H1 (cell line): ENCODE measurements around the gene SMR3A. TPM values are rescaled to one million over a fixed set of nuclear protein-coding genes. Genes with fewer than 3 reads are reported as not detected.

Source experiments
- CTCF ChIA-PET: fragments of 300-600 bp; sonication (Branson Sonifier 250); formaldehyde crosslinking; loops from one replicate; lab custom pipeline; 2021; ENCODE audit not compliant: partially characterized antibody; lab: Charles Lee
- POLR2A ChIA-PET: fragments of 300-600 bp; sonication (Branson Sonifier 250); formaldehyde crosslinking; loops from one replicate; lab custom pipeline; 2021; ENCODE audit warnings: inconsistent platforms; ENCODE audit not compliant: partially characterized antibody; lab: Charles Lee
- DNase-seq, 2 experiments: peaks; one replicate each; pipeline versions ENCODE4 v3.0.0 to v3.0.0-alpha.2; 2010 to 2022; ENCODE audit warnings: low spot score in 2 of 2, low read depth in 1 of 2, mixed read lengths in 1 of 2
- FAIRE-seq: peaks from 2 replicates; lab custom pipeline; 2011; peaks lifted over from hg19 to GRCh38; lab: Jason Lieb, UNC
- H2AFZ ChIP-seq: 2 replicates; pipeline ENCODE4 v1.8.1; 2012; ENCODE audit warnings: low read length, inconsistent platforms
- H2AK5ac ChIP-seq: 2 replicates; pipeline ENCODE4 v1.6.1; 2013; ENCODE audit warnings: low read depth, low read length
- H2BK120ac ChIP-seq: replicated peaks from 2 replicates; pipeline ENCODE3; 2013; ENCODE audit warnings: low read depth, low read length, inconsistent platforms
- H2BK12ac ChIP-seq: 2 replicates; pipeline ENCODE4 v1.6.1; 2013; ENCODE audit warnings: low read depth, low read length
- H2BK15ac ChIP-seq: 2 replicates; pipeline ENCODE4 v1.6.1; 2013; ENCODE audit warnings: low read length
- H2BK20ac ChIP-seq: 2 replicates; pipeline ENCODE4 v1.6.1; 2013; ENCODE audit warnings: low read length
- H2BK5ac ChIP-seq: 2 replicates; pipeline ENCODE4 v1.6.1; 2013; ENCODE audit warnings: low read depth, low read length
- H3K14ac ChIP-seq: 2 replicates; pipeline ENCODE4 v1.6.1; 2013; ENCODE audit warnings: inconsistent platforms; ENCODE audit not compliant: insufficient read length
- H3K18ac ChIP-seq: 2 replicates; pipeline ENCODE4 v1.6.1; 2013; ENCODE audit warnings: low read length; ENCODE audit errors: extremely low read depth
- H3K23ac ChIP-seq: 2 replicates; pipeline ENCODE4 v1.6.1; 2013; ENCODE audit warnings: inconsistent platforms; ENCODE audit not compliant: insufficient read length
- H3K23me2 ChIP-seq: 2 replicates; pipeline ENCODE4 v1.6.1; 2013; ENCODE audit warnings: low read depth, low read length
- H3K27ac ChIP-seq: 2 replicates; pipeline ENCODE4 v1.6.1; 2011; ENCODE audit warnings: low read depth, low read length, inconsistent platforms
- H3K27me3 ChIP-seq, 4 experiments: replicated peaks in 1 of 4; 1 replicate in 1 of 4; 2 replicates in 3 of 4; pipeline versions ENCODE4 v1.6.1 to v1.8.1; 2011 to 2013; ENCODE audit warnings: low read length in 3 of 4, mild to moderate bottlenecking in 3 of 4, inconsistent platforms in 2 of 4, mixed read lengths in 2 of 4, moderate library complexity in 1 of 4; ENCODE audit not compliant: control insufficient read depth in 3 of 4, insufficient read depth in 3 of 4; ENCODE audit errors: extremely low read depth in 1 of 4
- H3K36me3 ChIP-seq, 4 experiments: 2 replicates each; pipeline versions ENCODE4 v1.6.1 to v1.8.1; 2011 to 2013; ENCODE audit warnings: mild to moderate bottlenecking in 4 of 4, low read length in 3 of 4, moderate library complexity in 2 of 4, control low read depth in 1 of 4, inconsistent platforms in 1 of 4; ENCODE audit not compliant: insufficient read depth in 4 of 4, control insufficient read depth in 2 of 4
- H3K4ac ChIP-seq: replicated peaks from 2 replicates; pipeline ENCODE3; 2013; ENCODE audit warnings: low read length, low read depth, mixed read lengths, inconsistent platforms; ENCODE audit not compliant: insufficient read length
- H3K4me1 ChIP-seq, 4 experiments: replicated peaks in 1 of 4; 1 replicate in 1 of 4; 2 replicates in 3 of 4; pipeline versions ENCODE4 v1.6.1 to v1.8.1; 2011 to 2013; ENCODE audit warnings: low read length in 3 of 4, inconsistent platforms in 2 of 4, mixed read lengths in 1 of 4; ENCODE audit not compliant: insufficient read depth in 4 of 4, control insufficient read depth in 3 of 4
- H3K4me2 ChIP-seq, 2 experiments: 2 replicates each; pipeline versions ENCODE4 v1.6.1 to v1.8.1; 2011 to 2013; ENCODE audit warnings: low read depth in 2 of 2, low read length in 2 of 2, control low read depth in 1 of 2, inconsistent platforms in 1 of 2, mild to moderate bottlenecking in 1 of 2; ENCODE audit not compliant: insufficient read depth in 1 of 2
- H3K4me3 ChIP-seq, 4 experiments: fragments of 200-600, 300-600 bp in 1 of 4; sonication (generic), shearing (Covaris generic), sonication (Bioruptor Twin) in 1 of 4; 2 replicates each; pipeline versions ENCODE4 v1.5.1 to v1.8.1; 2011 to 2016; ENCODE audit warnings: low read length in 4 of 4, low read depth in 3 of 4, control low read depth in 2 of 4, inconsistent platforms in 2 of 4, mild to moderate bottlenecking in 2 of 4, mixed read lengths in 1 of 4, moderate library complexity in 1 of 4; ENCODE audit not compliant: insufficient read depth in 2 of 4; ENCODE audit errors: extremely low read depth in 1 of 4
- H3K56ac ChIP-seq: replicated peaks from 2 replicates; pipeline ENCODE3; 2013; ENCODE audit warnings: low read depth, mild to moderate bottlenecking, mixed read lengths, low read length, inconsistent platforms; ENCODE audit not compliant: insufficient read length
- H3K79me1 ChIP-seq: 2 replicates; pipeline ENCODE4 v1.6.1; 2013; ENCODE audit warnings: low read depth, low read length, control low read depth
- H3K79me2 ChIP-seq, 2 experiments: 2 replicates each; pipeline versions ENCODE4 v1.6.1 to v1.8.1; 2012 to 2013; ENCODE audit warnings: low read length in 2 of 2, mild to moderate bottlenecking in 2 of 2, inconsistent platforms in 1 of 2; ENCODE audit not compliant: insufficient read depth in 2 of 2, control insufficient read depth in 1 of 2
- H3K9ac ChIP-seq, 4 experiments: replicated peaks in 1 of 4; 1 replicate in 1 of 4; 2 replicates in 3 of 4; pipeline versions ENCODE4 v1.6.1 to v1.8.1; 2011 to 2013; ENCODE audit warnings: low read depth in 3 of 4, low read length in 3 of 4, control low read depth in 2 of 4, mild to moderate bottlenecking in 2 of 4, moderate library complexity in 2 of 4, inconsistent platforms in 1 of 4; ENCODE audit errors: extremely low read depth in 1 of 4
- H3K9me3 ChIP-seq, 2 experiments: 2 replicates each; pipeline versions ENCODE4 v1.6.1 to v1.8.1; 2012 to 2013; ENCODE audit warnings: mild to moderate bottlenecking in 2 of 2, moderate library complexity in 2 of 2, control low read depth in 1 of 2, inconsistent platforms in 1 of 2, low read depth in 1 of 2, low read length in 1 of 2, mixed read lengths in 1 of 2; ENCODE audit not compliant: insufficient read depth in 2 of 2
- H4K20me1 ChIP-seq, 2 experiments: replicated peaks in 1 of 2; 2 replicates each; pipeline versions ENCODE3 to v1.8.1; 2011 to 2013; ENCODE audit warnings: inconsistent platforms in 2 of 2, low read length in 2 of 2, mild to moderate bottlenecking in 1 of 2; ENCODE audit not compliant: insufficient read depth in 2 of 2, control insufficient read depth in 1 of 2
- H4K5ac ChIP-seq: 2 replicates; pipeline ENCODE4 v1.6.1; 2013; ENCODE audit warnings: low read length, low read depth, mixed read lengths, inconsistent platforms; ENCODE audit not compliant: insufficient read length
- H4K8ac ChIP-seq: 2 replicates; pipeline ENCODE4 v1.8.0; 2013; ENCODE audit warnings: mild to moderate bottlenecking, moderate library complexity, low read length, inconsistent platforms; ENCODE audit not compliant: insufficient read depth; ENCODE audit errors: extremely low read depth
- H4K91ac ChIP-seq: replicated peaks from 2 replicates; pipeline ENCODE3; 2013; ENCODE audit warnings: low read length, mixed read lengths, inconsistent platforms; ENCODE audit not compliant: insufficient read length
- CHD1 ChIP-seq: IDR thresholded peaks from 2 replicates; pipeline ENCODE4 v1.6.1; 2012; ENCODE audit warnings: low read depth, low read length, improper control_type of control experiment
- CHD2 ChIP-seq: IDR thresholded peaks from 2 replicates; pipeline ENCODE4 v1.6.1; 2012; ENCODE audit warnings: low read length, improper control_type of control experiment
- CREB1 ChIP-seq: IDR thresholded peaks from 2 replicates; pipeline ENCODE4 v1.6.1; 2012; ENCODE audit warnings: inconsistent platforms
- EP300 ChIP-seq, 2 experiments: IDR thresholded peaks; 1 replicate in 1 of 2; 2 replicates in 1 of 2; pipeline ENCODE4 v1.6.1; 2011 to 2012; ENCODE audit warnings: low read depth in 2 of 2, low read length in 2 of 2, mild to moderate bottlenecking in 2 of 2, borderline replicate concordance in 1 of 2, inconsistent platforms in 1 of 2, moderate library complexity in 1 of 2
- FOSL1 ChIP-seq: IDR thresholded peaks from 2 replicates; pipeline ENCODE4 v1.6.1; 2011; ENCODE audit warnings: mild to moderate bottlenecking, low read depth, low read length, moderate library complexity; ENCODE audit not compliant: insufficient read depth
- HDAC6 ChIP-seq: IDR thresholded peaks from one replicate; pipeline ENCODE4 v1.7.1; 2012; ENCODE audit warnings: low read depth, mild to moderate bottlenecking, inconsistent platforms, low read length, moderate library complexity
- KDM1A ChIP-seq: fragments of 200-600, 300-600 bp; sonication (generic); IDR thresholded peaks from 2 replicates; pipeline ENCODE4 v1.7.1; 2016; ENCODE audit warnings: mild to moderate bottlenecking, low read length, borderline replicate concordance
- NANOG ChIP-seq: IDR thresholded peaks from 2 replicates; pipeline ENCODE4 v1.6.1; 2011; ENCODE audit warnings: low read length, low read depth, mild to moderate bottlenecking, inconsistent platforms; ENCODE audit not compliant: insufficient read depth, poor library complexity, severe bottlenecking
- PHF8 ChIP-seq: fragments of 200-600 bp; sonication (generic); conservative IDR thresholded peaks from 2 replicates; pipeline ENCODE4 v1.7.1; 2012; ENCODE audit warnings: low read depth, mild to moderate bottlenecking, inconsistent platforms, low read length, moderate library complexity
- POU5F1 ChIP-seq: IDR thresholded peaks from 2 replicates; pipeline ENCODE4 v1.6.1; 2011; ENCODE audit warnings: low read depth, mild to moderate bottlenecking, low read length, moderate library complexity
- RBBP5 ChIP-seq: IDR thresholded peaks from 2 replicates; pipeline ENCODE4 v1.7.1; 2012; ENCODE audit warnings: low read depth, mild to moderate bottlenecking, inconsistent platforms, low read length, moderate library complexity, borderline replicate concordance
- SP1 ChIP-seq: IDR thresholded peaks from 2 replicates; pipeline ENCODE4 v1.6.1; 2011; ENCODE audit warnings: low read depth, low read length
- SRF ChIP-seq: IDR thresholded peaks from 2 replicates; pipeline ENCODE4 v1.6.1; 2011; ENCODE audit warnings: mild to moderate bottlenecking, low read depth, low read length, moderate library complexity
- TAF7 ChIP-seq: optimal IDR thresholded peaks from 2 replicates; pipeline ENCODE3; 2011; ENCODE audit warnings: low read depth, mild to moderate bottlenecking, inconsistent platforms, low read length, moderate library complexity, borderline replicate concordance
- TEAD4 ChIP-seq: IDR thresholded peaks from 2 replicates; pipeline ENCODE4 v1.6.1; 2012; ENCODE audit warnings: low read depth, low read length, inconsistent platforms, mixed read lengths
- ZNF274 ChIP-seq: IDR thresholded peaks from 2 replicates; pipeline ENCODE4 v1.7.0; 2012; ENCODE audit warnings: low read length, borderline replicate concordance; ENCODE audit errors: extremely low read depth
- WGBS, 2 experiments: shearing (Covaris generic) in 1 of 2; methylation state at CpG; one replicate each; pipeline versions ENCODE4 v1.1.6 to v1.1.7; 2013 to 2015; ENCODE audit warnings: low lambda C conversion rate in 2 of 2, mixed read lengths in 2 of 2, inconsistent platforms in 1 of 2, low coverage in 1 of 2, missing lambda C conversion rate in 1 of 2; ENCODE audit not compliant: insufficient replicate concordance in 2 of 2, insufficient coverage in 1 of 2, insufficient read length in 1 of 2; ENCODE audit errors: extremely low coverage in 1 of 2, missing lambda C conversion rate in 1 of 2; 5-methylcytosine and 5-hydroxymethylcytosine counted together
- polyA plus RNA-seq, 7 experiments: library from polyadenylated mRNA; depleted of rRNA in 3 of 7; stranded (reverse) in 5 of 7; unstranded in 2 of 7; fragments of >200 nt in 5 of 7; fragments of 200-250 nt in 2 of 7; gene quantifications; 1 replicate in 5 of 7; 2 replicates in 1 of 7; 4 replicates in 1 of 7; pipeline versions ENCODE4 v1.2.1 to v1.2.3, GENCODE V29; 2011 to 2013; ENCODE audit warnings: missing spikeins in 2 of 7, mixed read lengths in 2 of 7
- total RNA-seq: library from RNA; stranded (reverse); fragmentation: NEBNext Ultra II Directional; extraction: Animal tissue kit (Norgen Biotek cat#: 25700); gene quantifications from 2 replicates; pipeline ENCODE4 v1.2.1, GENCODE V29; 2021

The SMR3A gene
- total and polyA plus RNA-seq, 2 of the 8 experiments (the other 6 are each of a cell fraction or from before 2014, with no cell fraction given), result not detected

DNA sequence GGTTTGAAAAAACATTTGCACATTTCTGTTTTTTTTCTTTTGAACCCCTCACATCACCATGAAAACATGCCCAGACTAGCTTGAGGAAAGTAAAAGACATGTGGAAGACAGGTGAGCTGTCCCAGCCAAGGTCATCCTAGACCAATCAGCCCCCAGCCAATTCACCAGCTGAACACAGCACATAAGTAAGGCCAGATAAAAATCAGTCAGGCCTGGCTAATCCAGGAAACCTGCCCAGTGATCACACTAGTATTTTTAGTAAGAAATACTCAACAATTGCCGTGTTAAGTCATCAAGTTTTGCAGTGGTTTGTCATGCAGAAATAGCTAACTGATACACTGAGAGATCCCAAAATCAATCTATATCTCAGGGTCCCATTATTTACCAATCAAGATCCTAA is 4.4 kb upstream of the SMR3A start:
- Histone ChIP-seq H2BK120ac (no peak overlapping the region), H2AK5ac (no peak overlapping the region), H2AFZ (no peak overlapping the region), H2BK5ac (no peak overlapping the region), H3K14ac (no peak overlapping the region), H3K23ac (no peak overlapping the region), H3K36me3 (no peaks in the 10 kb centered on the region), H2BK12ac (no peak overlapping the region), H3K4me1 (no peaks in the 10 kb centered on the region), H3K56ac (no peak overlapping the region), H4K8ac (no peak overlapping the region), H3K79me1 (no peaks in the 10 kb centered on the region), H3K4ac (no peak overlapping the region), H3K9me3 (no peaks in the 10 kb centered on the region), H4K91ac (no peak overlapping the region), H3K23me2 (no peaks in the 10 kb centered on the region; the same call in 1 of the 2 replicates), H3K18ac (no peak overlapping the region), H4K20me1 (no peaks in the 10 kb centered on the region), H3K27ac (no peak overlapping the region), H3K4me2 (no peak overlapping the region), H3K4me3 (no peak overlapping the region), H2BK15ac (no peak overlapping the region), H3K27me3 (no peaks in the 10 kb centered on the region), H3K79me2 (no peaks in the 10 kb centered on the region), H2BK20ac (no peak overlapping the region), H4K5ac (no peak overlapping the region), H3K9ac (no peak overlapping the region)
- ChIA-PET CTCF (no interaction called here), POLR2A (no interaction called here)
- FAIRE-seq (no peak), DNase-seq (no peak)
- 42% methylated on average over 1 of the region's 1 CpG; no CpG with 5 or more reads in 1 of the 2 experiments for WGBS, 2 experiments
- no peak for TF ChIP-seq TAF7
- TF ChIP-seq ZNF274, result no peak
- no peak for TF ChIP-seq NANOG
- TF ChIP-seq CHD2, result no peak
- TF ChIP-seq CHD1, result no peak
- no peak for TF ChIP-seq CREB1
- no peak for TF ChIP-seq EP300 (IDR thresholded peaks at IDR 0.05; ENCODE audit: borderline replicate concordance in 1 of 2, low read depth in 2 of 2, low read length in 2 of 2)
- no peak for TF ChIP-seq HDAC6
- no peak for TF ChIP-seq FOSL1
- TF ChIP-seq KDM1A, result no peak
- no peak for TF ChIP-seq PHF8
- no peak for TF ChIP-seq SRF
- TF ChIP-seq SP1, result no peak
- TF ChIP-seq TEAD4, result no peak
- TF ChIP-seq RBBP5, result no peak
- TF ChIP-seq POU5F1, result no peak
